ENCODE data around the gene DRC3. TPM values are rescaled to one million over a fixed set of nuclear protein-coding genes. Genes with fewer than 3 reads are reported as not detected.

Gene DRC3
- total RNA-seq, 1 experiment from 2014 or later: 2.3 TPM

DNA sequence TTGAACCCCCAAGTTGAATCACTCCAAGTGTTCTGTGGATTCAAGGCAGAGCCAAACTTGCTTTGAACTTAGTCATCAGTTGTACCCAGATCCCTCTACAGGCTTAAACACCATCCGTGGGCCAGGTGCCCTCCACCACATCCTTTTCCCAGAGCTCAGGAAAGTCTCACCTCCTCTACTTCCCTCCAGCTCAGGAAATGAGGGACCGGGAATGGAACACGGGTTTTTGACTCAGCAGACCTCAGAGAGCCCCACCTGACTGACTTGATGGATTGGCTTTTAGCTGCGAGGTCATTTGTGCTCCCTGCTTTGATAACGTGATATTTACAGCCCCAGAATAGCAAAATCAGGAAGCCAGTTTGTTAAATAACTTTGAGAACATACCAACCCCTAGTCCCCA, 86.6 kb downstream of the DRC3 start:
- intact Hi-C loops (cut with micrococcal nuclease): no loop called here
- H3K27ac Mint-ChIP-seq (ENCODE audit: low read depth, unreplicated experiment): no peak overlapping the region
- DNase-seq (ENCODE audit: unreplicated experiment): no peak
- BruUV-seq (replicated peaks): no TSS peak
- POLR2A ChIA-PET: interaction anchor here (0.7 to 1.7 kb wide), 2 partner anchors 11 to 13 kb away, joined by 4 to 11 read pairs; no protein-coding TSS in a partner anchor
- H3K27me3 Mint-ChIP-seq (ENCODE audit: insufficient read depth, unreplicated experiment): no peaks in the 10 kb centered on the region
- TF ChIP-seq, protein P1, sequence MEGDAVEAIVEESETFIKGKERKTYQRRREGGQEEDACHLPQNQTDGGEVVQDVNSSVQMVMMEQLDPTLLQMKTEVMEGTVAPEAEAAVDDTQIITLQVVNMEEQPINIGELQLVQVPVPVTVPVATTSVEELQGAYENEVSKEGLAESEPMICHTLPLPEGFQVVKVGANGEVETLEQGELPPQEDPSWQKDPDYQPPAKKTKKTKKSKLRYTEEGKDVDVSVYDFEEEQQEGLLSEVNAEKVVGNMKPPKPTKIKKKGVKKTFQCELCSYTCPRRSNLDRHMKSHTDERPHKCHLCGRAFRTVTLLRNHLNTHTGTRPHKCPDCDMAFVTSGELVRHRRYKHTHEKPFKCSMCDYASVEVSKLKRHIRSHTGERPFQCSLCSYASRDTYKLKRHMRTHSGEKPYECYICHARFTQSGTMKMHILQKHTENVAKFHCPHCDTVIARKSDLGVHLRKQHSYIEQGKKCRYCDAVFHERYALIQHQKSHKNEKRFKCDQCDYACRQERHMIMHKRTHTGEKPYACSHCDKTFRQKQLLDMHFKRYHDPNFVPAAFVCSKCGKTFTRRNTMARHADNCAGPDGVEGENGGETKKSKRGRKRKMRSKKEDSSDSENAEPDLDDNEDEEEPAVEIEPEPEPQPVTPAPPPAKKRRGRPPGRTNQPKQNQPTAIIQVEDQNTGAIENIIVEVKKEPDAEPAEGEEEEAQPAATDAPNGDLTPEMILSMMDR (IDR thresholded peaks at IDR 0.05; ENCODE audit: unreplicated experiment): no peak
- peaks cover 59% of the 10 kb centered on the region for H3K36me3 Mint-ChIP-seq (ENCODE audit: insufficient read depth, unreplicated experiment)
- no peaks in the 10 kb centered on the region for H3K9me3 Mint-ChIP-seq (ENCODE audit: unreplicated experiment)
- no peak overlapping the region for H3K4me3 Mint-ChIP-seq (ENCODE audit: unreplicated experiment)
- CTCF ChIA-PET: interaction anchor here (0.8 kb wide), 1 partner anchor 239 kb away, joined by 3 read pairs; no protein-coding TSS in a partner anchor
- no peaks in the 10 kb centered on the region for H3K4me1 Mint-ChIP-seq (ENCODE audit: insufficient read depth, unreplicated experiment)

DNA sequence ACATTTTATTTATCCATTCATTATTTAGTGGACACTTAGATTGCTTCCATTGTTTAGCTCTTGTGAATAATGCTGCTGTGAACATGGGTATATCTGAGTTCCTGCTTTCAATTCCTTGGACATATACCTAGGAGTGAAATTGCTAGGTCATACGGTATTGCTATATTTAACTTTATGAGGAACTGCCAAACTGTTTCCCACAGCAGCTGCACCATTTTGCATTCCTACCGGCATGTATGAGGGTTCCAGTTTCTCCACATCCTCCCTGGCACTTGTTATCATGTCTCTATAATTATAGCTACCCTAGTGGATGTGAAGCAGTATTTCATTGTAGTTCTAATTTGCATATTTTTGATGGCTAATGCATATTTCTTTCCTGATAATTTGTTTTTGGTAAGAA, 91.4 kb downstream of the DRC3 start:
- Mint-ChIP-seq H3K27ac (ENCODE audit: low read depth, unreplicated experiment) (no peak overlapping the region), H3K4me1 (ENCODE audit: insufficient read depth, unreplicated experiment) (no peaks in the 10 kb centered on the region), H3K4me3 (ENCODE audit: unreplicated experiment) (no peak overlapping the region), H3K36me3 (ENCODE audit: insufficient read depth, unreplicated experiment) (peaks cover 28% of the 10 kb centered on the region), H3K9me3 (ENCODE audit: unreplicated experiment) (no peaks in the 10 kb centered on the region), H3K27me3 (ENCODE audit: insufficient read depth, unreplicated experiment) (no peaks in the 10 kb centered on the region)
- TF ChIP-seq, protein P1 (IDR thresholded peaks at IDR 0.05; ENCODE audit: unreplicated experiment): no peak
- BruUV-seq (replicated peaks): no TSS peak
- no peak for DNase-seq (ENCODE audit: unreplicated experiment)
- intact Hi-C loops (cut with micrococcal nuclease): no loop called here
- POLR2A ChIA-PET: no interaction called here
- CTCF ChIA-PET: interaction anchor here (0.6 to 0.7 kb wide), 2 partner anchors 15 to 486 kb away, joined by 3 to 5 read pairs; no protein-coding TSS in a partner anchor

DNA sequence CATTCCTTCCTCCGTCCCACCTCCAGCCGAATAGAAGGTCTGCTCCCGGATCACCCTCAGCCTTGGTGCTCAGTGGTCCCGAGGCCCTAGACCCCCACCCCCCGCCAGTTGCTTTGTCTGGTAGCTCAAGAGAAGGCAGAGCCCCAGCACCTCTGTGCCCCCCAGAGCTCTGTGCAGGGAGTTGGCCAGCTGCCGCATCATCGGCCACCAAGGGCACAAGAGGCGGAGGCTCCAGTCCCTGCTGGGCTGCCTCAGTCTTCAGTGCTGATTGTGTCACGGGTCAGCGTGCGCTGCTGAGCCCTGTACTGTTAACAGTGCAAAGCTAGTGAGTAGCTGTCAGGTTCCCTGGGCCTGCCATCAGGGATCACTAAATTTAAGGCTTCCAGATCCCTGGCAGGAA, 92.9 kb downstream of the DRC3 start:
- no peaks in the 10 kb centered on the region for H3K27me3 Mint-ChIP-seq (ENCODE audit: insufficient read depth, unreplicated experiment)
- ChIA-PET POLR2A (no interaction called here), CTCF (no interaction called here)
- H3K9me3 Mint-ChIP-seq (ENCODE audit: unreplicated experiment): no peaks in the 10 kb centered on the region
- no peak overlapping the region for H3K4me3 Mint-ChIP-seq (ENCODE audit: unreplicated experiment)
- BruUV-seq (replicated peaks): no TSS peak
- H3K27ac Mint-ChIP-seq (ENCODE audit: low read depth, unreplicated experiment): no peak overlapping the region
- no peaks in the 10 kb centered on the region for H3K4me1 Mint-ChIP-seq (ENCODE audit: insufficient read depth, unreplicated experiment)
- TF ChIP-seq, protein P1 (IDR thresholded peaks at IDR 0.05; ENCODE audit: unreplicated experiment): no peak
- peaks cover 18% of the 10 kb centered on the region for H3K36me3 Mint-ChIP-seq (ENCODE audit: insufficient read depth, unreplicated experiment)
- intact Hi-C loops (cut with micrococcal nuclease): no loop called here
- DNase-seq (ENCODE audit: unreplicated experiment): no peak

Other genes starting within 250 kb of the DRC3 start
- gene SREBF1, start 135.9 kb upstream of the DRC3 start, total RNA-seq (2022): 87.1 and 91.7 TPM in 2 replicates
- 34.2 and 44.3 TPM in 2 replicates for gene TOM1L2, start 462 bp upstream of the DRC3 start, total RNA-seq (2022)
- gene ATPAF2, start 66.3 kb downstream of the DRC3 start, total RNA-seq (2022): 12.4 and 18.6 TPM in 2 replicates
- gene GID4, start 66.5 kb downstream of the DRC3 start, total RNA-seq (2022): 9.8 and 11.0 TPM in 2 replicates
- gene DRG2, start 115.1 kb downstream of the DRC3 start, total RNA-seq (2022): 33.8 and 39.5 TPM in 2 replicates
- gene MYO15A, start 135.9 kb downstream of the DRC3 start, total RNA-seq (2022): 0.20 and 1.1 TPM in 2 replicates
- gene ALKBH5, start 211.0 kb downstream of the DRC3 start, total RNA-seq (2022): 69.5 and 85.1 TPM in 2 replicates

Measured in MCF 10A (cell line).